Measurements from ENCODE around the gene DENND1A. TPM values are rescaled to one million over a fixed set of nuclear protein-coding genes. Genes with fewer than 3 reads are reported as not detected.

The DENND1A gene
- total RNA-seq, 2 donors from 2014 or later: 17.8 to 36.6 TPM

- no peak for TF ChIP-seq CTCF (IDR thresholded peaks at IDR 0.05)
- Histone ChIP-seq H3K27me3 (replicated peaks; ENCODE audit: insufficient read depth) (no peaks in the 10 kb centered on the region), H3K9me3 (no peaks in the 10 kb centered on the region), H3K27ac (no peak overlapping the region), H3K4me3 (no peak overlapping the region), H3K36me3 (no peaks in the 10 kb centered on the region), H3K4me1 (ENCODE audit: control insufficient read depth in 1 of 2, low read depth in 2 of 2) (no peaks in the 10 kb centered on the region)
- ATAC-seq (ENCODE audit: insufficient number of reproducible peaks, low FRiP score, low read depth) (no peak), DNase-seq (ENCODE audit: low spot score) (no peak)
These were observed 328.1 kb downstream of the DENND1A start for GRCh38 chr9:123601828-123602227.

- H3K27me3 ChIP-seq (replicated peaks; ENCODE audit: insufficient read depth): no peaks in the 10 kb centered on the region
- no peaks in the 10 kb centered on the region for H3K36me3 ChIP-seq
- no peak overlapping the region for H3K4me3 ChIP-seq
- no peaks in the 10 kb centered on the region for H3K9me3 ChIP-seq
- TF ChIP-seq CTCF (IDR thresholded peaks at IDR 0.05): no peak
- DNase-seq (ENCODE audit: low spot score) (no peak), ATAC-seq (ENCODE audit: insufficient number of reproducible peaks, low FRiP score, low read depth) (no peak)
- H3K4me1 ChIP-seq (ENCODE audit: control insufficient read depth in 1 of 2, low read depth in 2 of 2): no peaks in the 10 kb centered on the region
- no peak overlapping the region for H3K27ac ChIP-seq
These were observed 330.1 kb downstream of the DENND1A start for GRCh38 chr9:123599781-123600180.

GRCh38 chr9:123597876-123598556, 331.9 kb downstream of the DENND1A start:
- no peak for ATAC-seq (ENCODE audit: insufficient number of reproducible peaks, low FRiP score, low read depth)
- Histone ChIP-seq H3K27ac (no peak overlapping the region), H3K36me3 (no peaks in the 10 kb centered on the region), H3K4me3 (no peak overlapping the region), H3K9me3 (no peaks in the 10 kb centered on the region), H3K4me1 (ENCODE audit: control insufficient read depth in 1 of 2, low read depth in 2 of 2) (no peaks in the 10 kb centered on the region), H3K27me3 (replicated peaks; ENCODE audit: insufficient read depth) (no peaks in the 10 kb centered on the region)
- no peak for TF ChIP-seq CTCF (IDR thresholded peaks at IDR 0.05)
- DNase-seq (ENCODE audit: low spot score): no peak

GRCh38 chr9:123597048-123597447, 332.9 kb downstream of the DENND1A start:
- ATAC-seq (ENCODE audit: insufficient number of reproducible peaks, low FRiP score, low read depth) (no peak), DNase-seq (ENCODE audit: low spot score) (no peak)
- no peak overlapping the region for H3K27ac ChIP-seq
- H3K4me1 ChIP-seq (ENCODE audit: control insufficient read depth in 1 of 2, low read depth in 2 of 2): no peaks in the 10 kb centered on the region
- H3K4me3 ChIP-seq: no peak overlapping the region
- no peaks in the 10 kb centered on the region for H3K27me3 ChIP-seq (replicated peaks; ENCODE audit: insufficient read depth)
- H3K36me3 ChIP-seq: no peaks in the 10 kb centered on the region
- H3K9me3 ChIP-seq: no peaks in the 10 kb centered on the region
- TF ChIP-seq CTCF (IDR thresholded peaks at IDR 0.05): no peak

GRCh38 chr9:123591283-123591682, 338.6 kb downstream of the DENND1A start:
- H3K27ac ChIP-seq: no peak overlapping the region
- TF ChIP-seq CTCF (IDR thresholded peaks at IDR 0.05): no peak
- DNase-seq (ENCODE audit: low spot score): no peak
- no peaks in the 10 kb centered on the region for H3K9me3 ChIP-seq
- no peaks in the 10 kb centered on the region for H3K36me3 ChIP-seq
- no peaks in the 10 kb centered on the region for H3K4me1 ChIP-seq (ENCODE audit: control insufficient read depth in 1 of 2, low read depth in 2 of 2)
- H3K4me3 ChIP-seq: no peak overlapping the region
- ATAC-seq (ENCODE audit: insufficient number of reproducible peaks, low FRiP score, low read depth): no peak
- H3K27me3 ChIP-seq (replicated peaks; ENCODE audit: insufficient read depth): no peaks in the 10 kb centered on the region

Measured in thoracic aorta (tissue), 2 donors.